GM23338 (cell line): ENCODE measurements around the gene HPDL. TPM values are rescaled to one million over a fixed set of nuclear protein-coding genes. Genes with fewer than 3 reads are reported as not detected.

Source experiments
- ATAC-seq: fragments of 200-7000 bp; cut with Tn5 transposase; 3 replicates; pipeline ENCODE4 v1.9.1; 2020
- DNase-seq: peaks from one replicate; pipeline ENCODE4 v3.0.0-alpha.2; 2015; ENCODE audit warnings: low spot score
- H2AFZ ChIP-seq: fragments of 200-600 bp; sonication (generic); 2 replicates; pipeline ENCODE4 v1.8.0; 2016; ENCODE audit warnings: antibody characterized with exemption, mild to moderate bottlenecking, moderate library complexity
- H3F3A ChIP-seq: fragments of 200-600 bp; sonication (generic); replicated peaks from 2 replicates; pipeline ENCODE4 v1.8.0; 2017; ENCODE audit warnings: antibody characterized with exemption, mixed run types, low read depth
- H3K27ac ChIP-seq: fragments of 200-600 bp; sonication (generic); 2 replicates; pipeline ENCODE4 v1.6.1; 2016; ENCODE audit warnings: low read depth
- H3K27me3 ChIP-seq: fragments of 200-600 bp; sonication (generic); 2 replicates; pipeline ENCODE4 v1.8.0; 2016; ENCODE audit warnings: mild to moderate bottlenecking, mixed run types, moderate library complexity; ENCODE audit not compliant: insufficient read depth
- H3K36me3 ChIP-seq: fragments of 200-600 bp; sonication (generic); 2 replicates; pipeline ENCODE4 v1.8.0; 2016; ENCODE audit warnings: mild to moderate bottlenecking; ENCODE audit not compliant: insufficient read depth
- H3K4me1 ChIP-seq: fragments of 200-600 bp; sonication (generic); 2 replicates; pipeline ENCODE4 v1.8.0; 2016; ENCODE audit warnings: mild to moderate bottlenecking, moderate library complexity; ENCODE audit not compliant: insufficient read depth
- H3K4me2 ChIP-seq: fragments of 200-600 bp; sonication (generic); 2 replicates; pipeline ENCODE4 v1.7.1; 2017; ENCODE audit warnings: mixed run types
- H3K4me3 ChIP-seq: fragments of 200-600 bp; sonication (generic); 2 replicates; pipeline ENCODE4 v1.6.1; 2016; ENCODE audit warnings: mixed run types
- H3K79me2 ChIP-seq: fragments of 200-600 bp; sonication (generic); replicated peaks from 2 replicates; pipeline ENCODE4 v1.8.0; 2017; ENCODE audit warnings: mild to moderate bottlenecking; ENCODE audit not compliant: insufficient read depth
- H3K9me2 ChIP-seq: fragments of 200-600 bp; sonication (generic); 2 replicates; pipeline ENCODE4 v1.8.0; 2017; ENCODE audit not compliant: insufficient read depth
- H4K20me1 ChIP-seq: fragments of 200-600 bp; sonication (generic); replicated peaks from 2 replicates; pipeline ENCODE4 v1.8.0; 2017; ENCODE audit warnings: mild to moderate bottlenecking; ENCODE audit not compliant: insufficient read depth
- H3K27ac Mint-ChIP-seq: 2 replicates; pipeline ENCODE4 v1.8.0; 2020; ENCODE audit warnings: inconsistent platforms, mild to moderate bottlenecking, moderate library complexity, mixed read lengths
- H3K27me3 Mint-ChIP-seq: 3 replicates; pipeline ENCODE4 v1.8.0; 2022; ENCODE audit warnings: low read depth, mild to moderate bottlenecking, moderate library complexity, mixed read lengths, inconsistent platforms; ENCODE audit not compliant: insufficient read depth, poor library complexity
- H3K36me3 Mint-ChIP-seq: 3 replicates; pipeline ENCODE4 v1.8.0; 2021; ENCODE audit warnings: low read depth, mild to moderate bottlenecking, inconsistent platforms, moderate library complexity, mixed read lengths
- H3K4me1 Mint-ChIP-seq: 3 replicates; pipeline ENCODE4 v1.8.0; 2020; ENCODE audit warnings: mild to moderate bottlenecking, inconsistent platforms, mixed read lengths
- H3K4me3 Mint-ChIP-seq: 3 replicates; pipeline ENCODE4 v1.8.0; 2021; ENCODE audit warnings: moderate library complexity, mild to moderate bottlenecking, inconsistent platforms, mixed read lengths
- H3K9me3 Mint-ChIP-seq: 3 replicates; pipeline ENCODE4 v1.8.0; 2020; ENCODE audit warnings: moderate library complexity, mild to moderate bottlenecking, inconsistent platforms, mixed read lengths
- CREB1 ChIP-seq: fragments of 250-450 bp; sonication (Bioruptor Pico); IDR thresholded peaks from 2 replicates; pipeline ENCODE4 v1.5.0; 2020; ENCODE audit warnings: low read depth, mild to moderate bottlenecking, moderate library complexity
- EZH2 ChIP-seq: fragments of 200-600 bp; sonication (generic); IDR thresholded peaks from one replicate; pipeline ENCODE4 v1.8.0; 2017; ENCODE audit warnings: antibody characterized with exemption, mild to moderate bottlenecking, low read depth; ENCODE audit not compliant: unreplicated experiment
- EZH2phosphoT487 ChIP-seq: fragments of 200-600 bp; sonication (generic); IDR thresholded peaks from one replicate; pipeline ENCODE4 v1.8.1; 2018; ENCODE audit warnings: antibody characterized with exemption; ENCODE audit not compliant: unreplicated experiment
- REST ChIP-seq: IDR thresholded peaks from one replicate; pipeline ENCODE4 v1.6.1; 2018; ENCODE audit warnings: antibody characterized with exemption; ENCODE audit not compliant: unreplicated experiment
- STAT1 ChIP-seq: IDR thresholded peaks from one replicate; pipeline ENCODE4 v1.6.1; 2016; ENCODE audit warnings: antibody characterized with exemption; ENCODE audit not compliant: unreplicated experiment
- ZNF114 ChIP-seq: fragments of 250-450 bp; sonication (Bioruptor Pico); IDR thresholded peaks from 2 replicates; pipeline ENCODE4 v1.5.0; 2020; ENCODE audit warnings: mild to moderate bottlenecking, moderate library complexity
- ZNF331 ChIP-seq: fragments of 250-450 bp; sonication (Bioruptor Pico); IDR thresholded peaks from 2 replicates; pipeline ENCODE4 v1.5.0; 2020; ENCODE audit warnings: low read depth, mild to moderate bottlenecking, moderate library complexity
- ZNF462 ChIP-seq: fragments of 250-450 bp; sonication (Bioruptor Pico); IDR thresholded peaks from 2 replicates; pipeline ENCODE4 v1.5.0; 2020; ENCODE audit warnings: mild to moderate bottlenecking, moderate library complexity
- polyA plus RNA-seq: library from polyadenylated mRNA; unstranded; fragments of >200 nt; fragmentation: Nextera tagmentation; extraction: Ambion mirVana; gene quantifications from 2 replicates; pipeline ENCODE4 v1.2.1, GENCODE V29; 2016
- total RNA-seq: library from RNA; depleted of rRNA; stranded (reverse); fragments of >200 nt; shearing (Covaris generic); gene quantifications from 2 replicates; pipeline ENCODE4 v1.2.3, GENCODE V29; 2014
- TF ChIP-seq, protein P1 (sequence below), 2 experiments: fragments of 200-600 bp in 1 of 2; sonication (generic) in 1 of 2; conservative IDR thresholded peaks; 2 replicates each; pipeline versions ENCODE4 v1.5.1 to v1.6.1; 2016 to 2017; ENCODE audit warnings: antibody characterized with exemption in 2 of 2, low read depth in 2 of 2, mild to moderate bottlenecking in 2 of 2, moderate library complexity in 1 of 2
- TF ChIP-seq, protein P2 (sequence below): IDR thresholded peaks from 2 replicates; pipeline ENCODE4 v1.6.1; 2016; ENCODE audit warnings: antibody characterized with exemption

Gene HPDL
- total and polyA plus RNA-seq, 2 experiments from 2014 or later = 36.5 to 82.1 TPM

- Histone ChIP-seq H3F3A (0 out of 2 replicates have a peak, but pooled peaks cover 5% of the 10 kb centered on the region), H3K27ac (no peak overlapping the region), H3K9me2 (no peaks in the 10 kb centered on the region), H3K36me3 (no peaks in the 10 kb centered on the region), H4K20me1 (no peaks in the 10 kb centered on the region), H3K4me1 (peaks cover 11% of the 10 kb centered on the region), H3K27me3 (no peaks in the 10 kb centered on the region), H2AFZ (no peak overlapping the region), H3K4me2 (no peak overlapping the region), H3K79me2 (no peaks in the 10 kb centered on the region), H3K4me3 (no peak overlapping the region)
- no peak overlapping the region for H3K27ac Mint-ChIP-seq
- TF ChIP-seq ZNF331 (CRISPR knock-in tag) (no peak), REST (no peak), ZNF462 (no peak), STAT1 (no peak), ZNF114 (CRISPR knock-in tag) (no peak), EZH2 (no peak), CREB1 (no peak), EZH2phosphoT487 (no peak)
- TF ChIP-seq, protein P1, sequence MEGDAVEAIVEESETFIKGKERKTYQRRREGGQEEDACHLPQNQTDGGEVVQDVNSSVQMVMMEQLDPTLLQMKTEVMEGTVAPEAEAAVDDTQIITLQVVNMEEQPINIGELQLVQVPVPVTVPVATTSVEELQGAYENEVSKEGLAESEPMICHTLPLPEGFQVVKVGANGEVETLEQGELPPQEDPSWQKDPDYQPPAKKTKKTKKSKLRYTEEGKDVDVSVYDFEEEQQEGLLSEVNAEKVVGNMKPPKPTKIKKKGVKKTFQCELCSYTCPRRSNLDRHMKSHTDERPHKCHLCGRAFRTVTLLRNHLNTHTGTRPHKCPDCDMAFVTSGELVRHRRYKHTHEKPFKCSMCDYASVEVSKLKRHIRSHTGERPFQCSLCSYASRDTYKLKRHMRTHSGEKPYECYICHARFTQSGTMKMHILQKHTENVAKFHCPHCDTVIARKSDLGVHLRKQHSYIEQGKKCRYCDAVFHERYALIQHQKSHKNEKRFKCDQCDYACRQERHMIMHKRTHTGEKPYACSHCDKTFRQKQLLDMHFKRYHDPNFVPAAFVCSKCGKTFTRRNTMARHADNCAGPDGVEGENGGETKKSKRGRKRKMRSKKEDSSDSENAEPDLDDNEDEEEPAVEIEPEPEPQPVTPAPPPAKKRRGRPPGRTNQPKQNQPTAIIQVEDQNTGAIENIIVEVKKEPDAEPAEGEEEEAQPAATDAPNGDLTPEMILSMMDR (conservative IDR thresholded peaks at IDR 0.05; ENCODE audit: low read depth in 2 of 2) = no peak
- TF ChIP-seq, protein P2, sequence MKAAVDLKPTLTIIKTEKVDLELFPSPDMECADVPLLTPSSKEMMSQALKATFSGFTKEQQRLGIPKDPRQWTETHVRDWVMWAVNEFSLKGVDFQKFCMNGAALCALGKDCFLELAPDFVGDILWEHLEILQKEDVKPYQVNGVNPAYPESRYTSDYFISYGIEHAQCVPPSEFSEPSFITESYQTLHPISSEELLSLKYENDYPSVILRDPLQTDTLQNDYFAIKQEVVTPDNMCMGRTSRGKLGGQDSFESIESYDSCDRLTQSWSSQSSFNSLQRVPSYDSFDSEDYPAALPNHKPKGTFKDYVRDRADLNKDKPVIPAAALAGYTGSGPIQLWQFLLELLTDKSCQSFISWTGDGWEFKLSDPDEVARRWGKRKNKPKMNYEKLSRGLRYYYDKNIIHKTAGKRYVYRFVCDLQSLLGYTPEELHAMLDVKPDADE = no peak
- ATAC-seq (no peak), DNase-seq (no peak)
- no peak overlapping the region for H3K4me3 Mint-ChIP-seq
- no peaks in the 10 kb centered on the region for H3K36me3 Mint-ChIP-seq
- H3K9me3 Mint-ChIP-seq = no peaks in the 10 kb centered on the region
- peaks cover 21% of the 10 kb centered on the region for H3K4me1 Mint-ChIP-seq
- H3K27me3 Mint-ChIP-seq = peaks cover 5% of the 10 kb centered on the region
Measured at GRCh38 chr1:45299296-45299695, 27.4 kb upstream of the HPDL start.
